M059J (cell line): ENCODE data around the gene GLS. TPM values are rescaled to one million over a fixed set of nuclear protein-coding genes. Genes with fewer than 3 reads are reported as not detected.
A peak's percentile ranks its signal among the peaks of the same experiment; 100 is the strongest.
"Not testable (repeated sequence)": the region's sequence is repeated elsewhere in the genome, so short reads cannot be mapped to it uniquely, and the experiment has no call there.

Experiments
- DNase-seq: peaks from one replicate; pipeline ENCODE4 v3.0.0-alpha.2; 2012; ENCODE audit warnings: low read depth
- total RNA-seq: library from RNA; depleted of rRNA; stranded (reverse); fragments of >200 nt; shearing (Covaris generic); gene quantifications from 2 replicates; pipeline ENCODE4 v1.2.3, GENCODE V29; 2014; rRNA removed

GLS gene
- total RNA-seq, result 87.7 and 89.5 TPM in 2 replicates

GRCh38 chr2:190880378-190881083 lies at the start of gene GLS:
GLS (plus strand) TSS chr2:190880821; CDS start chr2:190881085, 264 bp downstream.
- DNase-seq, result peak; percentile 96

DNA sequence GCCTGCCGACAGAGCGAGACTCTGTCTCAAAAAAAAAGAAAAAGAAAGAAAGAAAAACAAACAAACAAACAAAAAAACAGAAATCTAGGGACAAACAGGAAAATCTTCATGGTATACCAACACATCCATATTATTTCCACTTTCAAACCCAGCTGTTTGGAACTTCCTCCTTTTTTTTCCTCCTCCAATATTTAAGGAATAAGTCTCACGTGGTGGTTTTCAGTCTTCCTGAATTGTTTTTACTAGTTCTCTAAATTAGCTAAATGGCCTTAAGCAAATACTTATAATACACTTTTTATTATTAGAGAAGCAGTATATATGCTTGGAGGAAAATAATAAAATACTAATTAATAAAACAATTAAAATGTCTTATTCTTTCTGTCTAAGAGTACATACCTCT lies 48.7 kb upstream of the GLS start:
- DNase-seq, result no peak

DNA sequence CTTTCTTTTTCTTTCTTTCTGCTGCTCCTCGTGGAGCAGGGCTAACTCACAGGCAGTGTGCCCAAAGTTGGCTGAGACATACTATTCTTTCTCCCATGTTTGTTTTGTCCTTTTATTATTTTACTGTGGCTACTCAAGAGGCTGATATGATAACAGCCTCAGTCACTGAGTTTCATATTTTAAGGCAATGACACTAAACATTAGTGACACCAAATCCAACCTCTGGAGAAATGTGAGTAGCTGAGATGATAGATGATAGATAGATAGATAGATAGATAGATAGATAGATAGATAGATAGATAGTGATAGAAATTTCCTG lies 45.8 kb upstream of the GLS start:
- DNase-seq, result no peak

DNA sequence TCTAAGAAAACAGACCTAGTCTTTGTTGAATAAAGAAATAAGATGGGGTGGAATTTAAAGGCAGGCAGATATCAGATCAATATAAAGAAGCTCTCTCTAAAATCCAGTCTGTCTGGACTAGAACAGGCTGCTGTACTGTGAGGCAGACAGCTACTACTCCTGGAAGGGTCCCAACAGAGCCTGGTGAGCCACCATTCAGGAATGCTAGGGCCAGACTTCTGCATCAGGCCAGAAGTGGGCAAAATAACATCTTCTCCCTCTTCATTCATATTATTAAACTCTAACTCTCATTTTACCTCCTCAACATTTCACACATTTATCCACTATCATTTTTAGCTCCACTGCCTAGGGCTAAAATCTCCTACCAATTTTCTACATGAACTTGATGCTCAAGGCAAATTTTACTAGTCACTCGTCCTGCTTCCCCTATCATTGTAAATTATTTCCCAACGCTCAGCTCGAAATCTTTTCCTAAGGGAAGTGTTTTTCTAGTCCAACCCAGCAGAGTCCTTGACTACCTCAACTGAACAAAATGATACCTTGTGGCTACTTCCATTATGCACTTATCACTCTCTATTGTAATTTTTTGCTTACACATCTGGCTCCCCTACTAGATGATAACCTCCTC lies 45.2 kb upstream of the GLS start:
- peak; percentile 87 for DNase-seq

- DNase-seq, result no peak
Measured at GRCh38 chr2:190836767-190837166, 43.9 kb upstream of the GLS start.

DNA sequence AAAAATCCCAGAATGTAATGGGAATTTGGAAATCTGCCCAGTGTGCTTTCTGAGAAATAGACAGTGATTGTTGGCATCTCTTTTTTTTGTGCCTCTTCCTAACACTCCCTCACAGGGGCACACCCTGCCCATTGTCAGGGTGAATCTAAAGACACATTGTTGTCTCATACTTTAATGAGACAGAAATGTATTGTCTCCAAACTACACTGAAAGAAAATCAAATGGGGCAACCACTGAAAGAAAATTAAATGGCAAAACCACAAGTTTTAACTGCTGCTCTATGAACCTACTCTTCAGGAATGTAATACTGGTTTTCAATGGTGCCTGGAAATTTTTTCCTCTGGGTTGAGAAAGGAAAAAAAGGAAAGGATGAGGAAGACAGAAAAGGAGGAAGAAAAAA lies 43.2 kb upstream of the GLS start:
- peak; percentile 83 for DNase-seq

GRCh38 chr2:190837952-190838361 lies 42.7 kb upstream of the GLS start:
- DNase-seq, result peak; percentile 45

GRCh38 chr2:190838492-190838910 lies 42.1 kb upstream of the GLS start:
- peak; percentile 96 for DNase-seq

DNA sequence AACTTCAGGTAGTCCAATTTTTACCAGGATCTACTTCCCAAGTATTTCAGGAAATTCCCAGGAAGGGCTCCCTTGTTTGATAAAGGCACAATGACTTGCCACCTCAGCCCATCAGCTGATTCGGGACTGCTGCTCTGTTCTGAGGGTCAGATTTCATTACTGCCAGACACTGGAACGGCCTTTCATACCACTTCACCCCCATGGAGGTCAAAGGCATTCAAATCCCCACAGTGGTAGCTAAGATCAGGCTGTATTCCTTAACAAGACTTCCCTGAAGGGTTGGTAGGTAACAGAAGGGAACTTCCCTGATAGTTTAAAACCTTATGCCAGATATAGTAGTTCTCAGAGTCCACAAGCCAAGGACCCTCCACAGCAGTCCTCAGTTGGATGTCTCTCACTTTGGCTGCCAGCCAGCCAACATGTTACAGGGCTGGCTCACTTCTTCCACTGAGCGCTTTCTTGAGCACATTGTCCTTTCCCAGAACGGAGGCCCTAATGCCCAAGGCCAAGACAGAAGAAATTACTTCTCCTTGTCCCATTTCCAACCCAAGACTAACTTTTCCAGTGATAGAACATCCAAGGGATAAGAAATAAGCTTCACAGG lies 40.0 kb upstream of the GLS start:
- DNase-seq, result no peak

DNA sequence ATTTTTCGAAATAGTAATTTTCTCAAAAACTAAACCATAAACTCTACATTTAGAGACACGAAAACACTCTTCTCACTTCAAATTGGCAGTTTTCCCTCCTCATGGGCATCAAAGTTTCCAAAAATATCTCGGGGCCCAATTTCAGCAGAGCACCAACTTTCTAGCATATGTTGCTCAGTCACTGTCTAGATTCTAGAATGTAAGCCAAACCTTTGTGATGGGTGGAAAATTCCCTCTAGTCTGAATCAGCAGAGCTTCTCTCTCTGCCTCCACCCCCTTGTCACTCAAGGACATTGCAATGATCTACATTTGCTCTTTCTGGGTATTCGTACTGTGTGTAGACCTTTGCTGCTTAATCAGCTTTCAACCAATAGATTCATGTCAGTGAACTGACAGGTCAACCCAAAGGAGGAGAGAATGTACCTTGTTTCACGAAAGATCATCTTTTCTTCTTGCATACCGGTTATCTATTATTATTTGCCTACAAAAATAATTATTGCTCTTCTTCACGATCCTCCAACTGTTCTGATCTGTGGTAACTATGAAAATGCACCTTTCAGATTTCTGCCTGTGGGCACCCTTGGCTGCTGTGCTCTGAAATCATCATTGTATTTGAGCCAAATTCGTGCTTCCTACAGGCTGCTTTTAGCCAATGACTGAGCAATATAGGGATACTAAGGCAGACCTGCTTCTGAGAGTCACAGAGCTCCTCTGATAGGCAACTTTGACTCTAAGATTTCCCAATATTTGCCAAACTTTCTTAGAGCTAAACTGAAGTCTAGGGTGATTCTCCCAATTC lies 38.7 kb upstream of the GLS start:
- peak; percentile 62 for DNase-seq

GRCh38 chr2:190842606-190843104 lies 38.0 kb upstream of the GLS start:
- no peak for DNase-seq

- DNase-seq, result peak; percentile 82
Measured at GRCh38 chr2:190843890-190844699, 36.5 kb upstream of the GLS start.

DNA sequence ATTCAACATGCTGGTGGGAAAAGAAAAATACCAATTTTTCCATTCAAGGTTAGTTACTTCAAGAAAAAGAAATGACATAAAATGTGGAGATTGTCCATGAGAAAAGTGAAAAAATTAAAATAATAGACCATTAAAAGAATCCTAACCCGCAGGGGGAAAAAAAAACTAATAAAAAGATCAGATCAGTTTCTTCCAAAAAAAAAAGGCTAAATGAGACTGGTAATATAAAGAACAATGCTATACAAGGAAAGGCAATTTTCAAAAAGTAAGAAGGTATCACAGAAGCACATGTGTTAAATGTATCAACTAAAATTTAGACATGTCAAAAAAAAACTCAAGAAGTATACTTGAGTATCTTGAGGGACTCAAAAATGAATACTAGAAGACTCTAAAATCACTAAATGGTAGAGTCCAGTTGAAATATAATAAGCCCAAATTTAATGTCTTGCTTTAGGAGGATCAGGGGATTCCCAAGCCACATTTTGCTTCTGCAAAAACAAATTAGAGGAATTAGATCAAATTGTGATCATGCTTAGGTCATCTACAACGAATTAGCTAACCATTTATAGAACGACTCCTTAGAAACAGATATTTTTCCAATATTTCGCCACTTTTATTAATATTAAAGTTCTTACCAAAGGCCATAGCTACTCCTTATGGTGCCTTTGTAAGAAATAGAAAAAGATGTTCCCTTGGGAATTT lies 35.8 kb upstream of the GLS start:
- DNase-seq, result no peak

- peak; percentile 65 for DNase-seq
Measured at GRCh38 chr2:190846746-190847145, 33.9 kb upstream of the GLS start.

DNA sequence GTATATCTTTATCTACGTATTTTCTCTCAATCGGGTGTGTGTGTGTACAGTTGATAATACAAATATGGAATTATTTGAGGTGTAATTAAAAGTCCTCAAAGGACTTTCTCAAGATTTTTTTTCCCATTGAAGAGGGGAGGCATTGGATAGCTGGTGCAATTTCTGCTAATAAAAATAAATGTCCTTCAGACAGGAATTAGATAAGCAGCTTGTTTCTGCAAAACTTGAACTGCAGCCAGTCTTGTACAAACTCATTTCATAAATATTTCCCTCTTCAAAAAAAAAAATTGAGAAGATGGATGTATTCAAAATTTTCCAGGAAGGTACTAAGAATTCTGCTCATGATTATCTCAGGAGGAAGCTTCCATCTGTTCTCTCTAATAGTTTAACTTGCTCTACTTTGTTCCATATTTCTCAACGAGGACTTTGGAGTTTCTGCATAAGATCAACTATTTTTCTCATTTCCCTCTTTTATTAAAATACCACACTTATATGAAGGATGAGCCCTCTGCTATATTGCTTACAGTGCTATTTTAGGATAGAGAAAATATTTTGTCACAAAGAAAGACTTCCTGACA lies 33.0 kb upstream of the GLS start:
- no peak for DNase-seq

- peak; percentile 79 for DNase-seq
Measured at GRCh38 chr2:190849774-190850173, 30.8 kb upstream of the GLS start.

DNA sequence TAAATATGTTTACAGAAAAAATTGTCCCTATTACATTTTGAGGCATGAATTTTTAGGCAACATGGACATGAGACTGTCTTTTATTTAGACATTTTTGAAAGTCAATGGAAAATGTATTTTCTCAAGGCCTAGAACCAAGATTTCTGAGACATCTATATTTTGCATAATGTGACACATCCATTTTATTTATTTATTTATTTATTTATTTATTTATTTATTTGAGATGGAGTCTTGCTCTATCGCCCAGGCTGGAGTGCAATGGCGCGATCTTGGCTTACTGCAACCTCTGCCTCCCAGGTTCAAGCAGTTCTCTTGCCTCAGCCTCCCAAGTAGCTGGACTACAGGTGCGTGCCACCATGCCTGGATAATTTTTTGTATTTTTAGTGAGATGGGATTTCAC lies 27.6 kb upstream of the GLS start:
- DNase-seq, result not testable (repeated sequence)

DNA sequence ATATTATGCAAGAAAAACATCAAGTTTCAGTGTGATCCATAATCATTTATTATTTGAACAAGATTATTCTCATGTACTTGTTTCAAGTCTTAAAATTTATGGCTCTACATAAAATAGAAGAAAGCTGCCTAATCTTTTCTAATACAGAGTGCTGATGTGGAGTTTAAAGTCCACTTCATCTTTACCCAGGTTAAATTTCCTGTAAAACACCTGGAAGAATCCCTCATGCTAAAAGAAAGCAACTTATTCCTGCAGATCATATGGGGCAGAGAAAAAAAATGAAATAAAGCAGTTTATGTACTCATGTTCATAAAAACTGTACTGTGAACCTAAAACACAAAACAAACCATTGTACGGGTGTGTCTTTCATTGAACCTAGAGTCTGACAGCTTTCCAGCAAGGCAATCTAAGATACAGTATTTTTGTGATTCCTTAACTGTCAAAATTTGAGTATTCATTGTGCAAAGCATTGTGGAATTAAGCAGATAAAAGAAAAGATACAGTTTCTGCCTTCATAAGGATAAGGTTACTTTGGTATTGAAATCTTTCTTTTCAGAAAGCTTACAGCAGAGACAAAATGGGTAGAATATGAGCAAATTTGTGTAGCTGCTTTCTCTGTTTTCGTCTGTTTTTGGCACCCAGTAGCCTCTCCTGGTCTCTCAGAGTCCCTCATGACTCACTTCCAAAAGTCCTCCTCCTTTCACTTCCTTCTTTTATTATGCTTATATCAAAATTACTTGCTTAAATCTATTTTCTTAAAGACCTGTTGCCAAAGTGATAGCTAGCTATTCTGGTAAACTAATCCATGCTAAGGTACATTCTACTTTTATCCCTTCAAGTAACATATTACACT lies 26.9 kb upstream of the GLS start:
- no peak for DNase-seq

DNA sequence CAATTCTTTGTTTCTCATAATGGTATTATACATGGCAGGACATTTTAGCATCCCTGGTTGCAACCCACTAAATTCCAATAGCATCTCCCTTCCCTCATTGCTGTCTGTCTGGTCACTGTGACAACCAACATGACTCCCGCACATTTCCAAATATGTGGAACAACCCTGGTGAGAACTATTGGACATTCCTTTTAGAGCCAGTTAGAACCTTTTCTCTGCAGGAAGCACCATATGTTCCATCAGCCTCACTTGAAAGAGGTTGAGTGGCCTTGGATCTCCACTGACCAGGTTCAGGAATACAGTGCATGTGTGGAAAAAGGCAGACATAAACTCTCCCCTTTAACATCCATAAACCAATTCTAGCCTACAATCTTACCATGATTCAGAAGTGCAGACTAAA lies 25.9 kb upstream of the GLS start:
- no peak for DNase-seq
